Glomerular visceral epithelial cell (primary cell): ENCODE results near the gene VAV2.

Experiments
- DNase-seq: peaks from one replicate; pipeline ENCODE4 v3.0.0-alpha.2; 2016; ENCODE audit errors: extremely low spot score

Gene VAV2

GRCh38 chr9:133980864-133981588, 11.1 kb downstream of the VAV2 start:
- no peak for DNase-seq

GRCh38 chr9:133979921-133980863, 11.9 kb downstream of the VAV2 start:
- DNase-seq: peak; percentile 44

DNA sequence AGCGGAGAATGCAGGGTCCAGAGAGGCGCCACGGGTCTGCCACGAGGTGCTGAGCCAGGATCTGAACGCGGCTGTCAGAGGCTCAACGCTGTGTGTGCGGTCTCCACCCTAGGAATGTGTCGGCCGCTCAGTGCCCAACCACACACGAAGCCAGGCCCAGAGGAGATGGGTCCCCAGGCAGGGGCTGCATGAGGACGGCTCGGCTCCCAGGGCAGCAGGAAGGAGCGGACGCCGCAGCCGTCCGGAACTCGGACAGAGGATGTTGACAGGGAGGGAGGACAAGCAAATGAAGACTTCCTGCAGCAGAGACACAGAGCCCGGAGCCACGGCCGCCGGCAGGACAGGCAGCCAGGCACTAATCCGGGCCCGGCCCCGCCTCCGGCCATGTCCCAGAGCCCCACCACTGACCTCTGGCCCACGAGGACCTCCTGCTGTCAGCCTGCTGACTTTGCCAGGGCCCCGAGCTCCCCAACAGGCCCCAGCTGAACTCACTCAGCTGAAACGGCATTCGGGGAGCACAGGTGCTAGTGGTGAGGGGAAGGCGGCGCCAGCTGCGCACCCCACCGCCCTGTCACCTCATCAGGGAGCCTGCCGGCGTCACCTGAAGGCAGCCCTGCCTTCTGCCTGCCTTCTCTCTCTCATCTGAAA, 12.7 kb downstream of the VAV2 start:
- DNase-seq: peak; percentile 43

DNA sequence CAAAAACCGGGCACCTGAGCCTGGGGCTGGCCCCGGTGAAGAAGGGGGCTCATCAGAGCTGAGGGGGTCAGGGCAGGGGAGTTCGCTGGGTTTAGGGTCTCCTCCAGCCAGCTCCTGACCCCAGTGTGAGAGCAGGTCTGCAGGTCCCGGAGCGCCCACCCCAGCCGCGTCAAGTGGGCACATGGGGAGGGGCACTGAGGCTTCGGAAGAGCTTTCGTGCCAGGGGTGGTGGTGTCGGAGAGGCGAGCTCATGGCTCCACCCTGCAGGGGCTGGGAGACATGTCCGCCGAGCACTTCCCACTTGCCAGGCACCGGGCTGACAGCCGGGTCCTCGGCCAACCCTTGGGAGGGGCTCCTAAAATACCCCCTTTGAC, 13.2 kb downstream of the VAV2 start:
- DNase-seq: no peak

GRCh38 chr9:133978226-133978898, 13.8 kb downstream of the VAV2 start:
- DNase-seq: no peak

DNA sequence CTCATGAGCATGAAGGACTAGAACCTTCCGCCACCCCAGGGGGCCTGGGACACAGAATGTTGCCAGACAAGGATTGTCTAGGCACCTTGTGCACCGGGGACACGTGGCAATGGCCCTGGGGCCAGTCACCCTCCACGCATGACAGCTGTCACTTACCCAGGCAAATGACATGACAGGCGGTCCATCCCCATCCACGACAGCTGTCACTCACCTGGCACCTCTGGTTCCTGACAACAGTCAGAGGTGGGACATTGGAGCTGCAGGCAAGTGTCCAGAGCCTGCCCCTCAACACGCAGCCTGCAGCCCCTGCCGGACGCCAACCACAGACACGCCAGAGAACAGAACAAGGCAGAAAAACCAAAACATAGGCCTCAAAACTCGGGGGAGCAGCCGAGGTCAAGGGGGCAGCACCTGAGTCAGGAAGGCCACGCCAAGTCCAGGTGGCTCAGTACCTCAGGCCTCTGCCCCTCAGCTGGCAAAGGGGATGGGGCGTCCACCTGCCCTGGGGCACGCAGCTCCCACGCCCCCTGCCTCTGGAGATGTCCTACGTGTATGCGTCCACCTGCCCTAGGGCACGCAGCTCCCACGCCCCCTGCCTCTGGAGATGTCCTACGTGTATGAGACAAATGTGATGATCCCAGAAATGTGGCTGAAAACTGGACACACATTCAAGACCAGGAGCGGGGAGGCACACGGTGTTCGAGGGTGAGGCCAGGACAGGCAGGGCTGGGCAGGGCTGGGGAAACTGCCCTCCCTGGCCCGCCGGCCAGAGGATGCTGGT, 14.5 kb downstream of the VAV2 start:
- DNase-seq: no peak

- DNase-seq: no peak
Observed at GRCh38 chr9:133976887-133977286, 15.2 kb downstream of the VAV2 start.

DNA sequence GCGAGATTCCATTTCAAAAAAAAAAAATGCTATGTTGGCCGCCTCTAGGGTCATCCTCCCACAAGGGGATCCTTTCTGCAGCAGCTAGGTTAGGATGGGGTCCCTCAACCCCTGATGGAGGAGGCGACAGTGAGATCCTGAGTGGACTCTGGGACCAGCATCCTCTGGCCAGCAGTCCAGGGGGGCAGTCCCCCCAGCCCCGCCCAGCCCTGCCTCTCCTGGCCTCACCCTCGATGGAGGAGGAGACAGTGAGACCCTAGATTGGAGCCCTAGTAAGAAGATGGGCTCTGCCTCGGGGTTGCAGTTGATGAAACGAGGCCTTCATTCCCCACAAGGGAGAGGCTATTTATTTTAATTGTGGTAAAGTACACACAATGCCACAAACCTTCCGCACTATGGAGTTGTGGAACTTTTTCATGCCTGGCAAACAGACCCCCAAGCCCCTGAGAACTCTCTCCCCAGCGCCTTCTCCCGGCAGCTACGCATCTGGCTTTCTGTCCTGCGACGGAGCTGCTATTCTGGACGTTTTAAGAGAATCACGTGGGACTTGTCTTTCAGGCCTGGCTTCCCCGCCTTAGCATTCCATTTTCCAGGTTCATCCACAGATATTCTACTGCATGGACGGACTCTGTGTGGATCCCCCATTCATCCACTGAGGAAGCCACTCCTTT, 15.8 kb downstream of the VAV2 start:
- no peak for DNase-seq

DNA sequence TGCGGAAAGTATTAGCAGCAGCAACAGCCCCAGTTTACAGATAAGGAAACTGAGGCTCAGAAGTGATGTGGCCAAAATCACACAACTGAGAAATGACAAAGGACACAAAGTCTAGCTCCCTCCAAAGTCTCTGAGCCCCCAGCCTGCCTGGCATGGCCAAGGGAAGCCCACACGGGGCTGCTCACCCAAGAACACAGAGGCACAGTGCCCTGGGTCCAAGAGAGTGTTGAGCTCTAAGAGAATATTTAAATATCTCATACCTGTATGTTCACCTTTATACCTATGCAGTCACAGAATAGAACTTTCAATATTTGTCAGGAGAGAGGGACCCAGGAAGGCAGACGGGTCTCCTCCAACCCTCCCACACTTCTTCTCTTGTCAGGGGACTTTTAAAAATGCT, 16.6 kb downstream of the VAV2 start:
- no peak for DNase-seq

- no peak for DNase-seq
Observed at GRCh38 chr9:133974631-133975341, 17.3 kb downstream of the VAV2 start.

- no peak for DNase-seq
Observed at GRCh38 chr9:133973791-133974630, 18.1 kb downstream of the VAV2 start.

- no peak for DNase-seq
Observed at GRCh38 chr9:133973111-133973790, 18.9 kb downstream of the VAV2 start.

GRCh38 chr9:133971981-133972941, 19.9 kb downstream of the VAV2 start:
- no peak for DNase-seq

DNA sequence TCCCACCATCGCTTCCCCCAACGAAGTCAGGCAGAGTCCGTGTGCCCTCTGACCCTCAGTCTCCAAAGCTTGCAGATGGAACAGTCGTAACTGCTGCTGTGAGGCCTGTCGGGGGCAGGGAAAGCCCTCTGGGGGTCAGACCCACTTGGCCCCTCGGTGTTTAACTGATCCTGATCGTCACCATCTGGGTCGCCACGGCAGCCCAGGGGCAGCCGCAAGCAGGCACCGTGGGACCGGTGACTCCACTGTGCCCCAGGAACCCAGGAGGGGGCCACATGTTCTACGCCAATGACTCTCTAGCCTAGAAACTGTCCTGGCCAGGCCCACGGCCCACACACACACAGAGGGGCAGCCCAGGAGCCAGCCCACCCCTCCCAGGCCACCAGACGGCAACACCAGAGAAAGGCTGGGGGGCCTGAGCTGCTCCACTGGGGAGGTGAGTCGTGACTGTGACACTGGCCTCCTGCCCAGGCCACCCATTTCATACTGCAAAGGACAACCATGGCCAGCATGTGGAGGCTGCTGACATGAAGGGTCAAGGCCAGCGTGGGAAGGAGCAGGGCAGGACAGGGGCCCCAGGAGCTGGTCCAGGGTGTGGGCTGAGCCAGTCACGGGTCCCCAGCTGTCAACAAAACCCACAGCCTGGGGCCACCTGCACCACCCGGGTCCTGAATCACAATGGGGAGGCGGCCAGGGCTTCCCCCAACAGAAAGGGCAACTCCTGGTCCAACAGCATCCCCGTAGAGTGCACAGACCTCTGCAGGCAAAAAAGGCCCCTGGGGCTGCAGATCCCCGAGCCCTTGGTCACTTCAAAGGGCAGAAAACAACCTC, 20.8 kb downstream of the VAV2 start:
- no peak for DNase-seq

GRCh38 chr9:133970581-133971058, 21.5 kb downstream of the VAV2 start:
- DNase-seq: no peak
